Ovary (tissue), 9 donors: ENCODE measurements around the gene NFYC. TPM values are rescaled to one million over a fixed set of nuclear protein-coding genes. Genes with fewer than 3 reads are reported as not detected.

ENCODE experiments used
- DNase-seq, 5 donors: peaks; one replicate each; pipeline ENCODE4 v3.0.0-alpha.2; 2019 to 2020
- H3K27ac ChIP-seq, 2 donors: fragments of 200-600 bp; one replicate each; pipeline versions ENCODE4 v1.5.1 to v1.8.0; 2019 to 2022
- H3K27me3 ChIP-seq: fragments of 200-600 bp; one replicate; pipeline ENCODE4 v1.8.0; 2022
- H3K36me3 ChIP-seq: fragments of 200-600 bp; sonication (generic); one replicate; pipeline ENCODE4 v1.5.1; 2019
- H3K4me1 ChIP-seq: one replicate; pipeline ENCODE4 v1.8.1; 2013; ENCODE audit warnings: mild to moderate bottlenecking, moderate library complexity; ENCODE audit not compliant: insufficient read depth
- H3K4me3 ChIP-seq: fragments of 200-600 bp; sonication (generic); one replicate; pipeline ENCODE4 v1.5.1; 2017
- H3K9me3 ChIP-seq, 2 donors: fragments of 200-600 bp in 1 of 2; sonication (generic) in 1 of 2; one replicate each; pipeline versions ENCODE4 v1.5.1 to v1.8.1; 2013 to 2019; ENCODE audit warnings: mild to moderate bottlenecking in 1 of 2, moderate library complexity in 1 of 2
- EP300 ChIP-seq: sonication (generic); formaldehyde crosslinking; IDR thresholded peaks from one replicate; pipeline ENCODE4 v1.6.1; 2017; ENCODE audit warnings: antibody characterized with exemption
- POLR2A ChIP-seq: fragments of 450-650 bp; IDR thresholded peaks from one replicate; pipeline ENCODE4 v1.6.1; 2017; ENCODE audit warnings: antibody characterized with exemption, mild to moderate bottlenecking, moderate library complexity
- WGBS, 3 donors: extraction: QIAGEN DNeasy Blood & Tissue Kit in 1 of 3; methylation state at CpG; one replicate each; pipeline versions ENCODE4 v1.1.5 to v1.1.7; 2013 to 2017; 5-methylcytosine and 5-hydroxymethylcytosine counted together
- intact Hi-C, 4 donors: fragments of 100-400 bp; cut with DNase I; formaldehyde crosslinking; loops; one replicate each; pipeline versions ENCODE4 v1.11.0 to v1.15.1; 2022 to 2023
- polyA plus RNA-seq, 2 donors: library from polyadenylated mRNA; stranded (reverse); fragments of 200-250 nt in 1 of 2; fragments of 350-450 nt in 1 of 2; fragmentation: Illumina TruSeq in 1 of 2; extraction: RNeasy Lipid Tissue Mini Kit (QIAGEN cat#74804) in 1 of 2; gene quantifications; one replicate each; pipeline ENCODE4 v1.2.3, GENCODE V29; 2013 to 2014
- total RNA-seq, 7 donors: library from RNA; depleted of rRNA in 2 of 7; stranded (reverse); fragments of >200 nt in 2 of 7; fragmentation: NEBNext Ultra II Directional in 3 of 7; extraction: Animal tissue kit (Norgen Biotek cat#: 25700) in 3 of 7; gene quantifications; one replicate each; pipeline versions ENCODE4 v1.1.0 to v1.2.4, GENCODE V29; 2016 to 2023
- TF ChIP-seq, protein P1 (sequence below), 3 donors: fragments of 450-650 bp in 2 of 3; fragments of 200-600 bp in 1 of 3; IDR thresholded peaks; one replicate each; pipeline versions ENCODE4 v1.5.1 to v1.8.0; 2016 to 2022; ENCODE audit warnings: antibody characterized with exemption in 3 of 3, mild to moderate bottlenecking in 1 of 3
- donor health status: DM: no; HTN: no; CAD: no; lungs with moderate emphysema.
- donor health status: DM: no; HTN: no; CAD: no.
- donor health status: Bipolar disorder and iron deficiency.
- donor health status: DM: yes; HTN: yes; CAD: no.
- donor health status: DM: no; HTN: no; CAD: no.
- donor health status: DM: yes; HTN: yes; CAD: no.

The NFYC gene
- total and polyA plus RNA-seq, 9 donors: 28.8 to 90.9 (median 45.1) TPM

DNA sequence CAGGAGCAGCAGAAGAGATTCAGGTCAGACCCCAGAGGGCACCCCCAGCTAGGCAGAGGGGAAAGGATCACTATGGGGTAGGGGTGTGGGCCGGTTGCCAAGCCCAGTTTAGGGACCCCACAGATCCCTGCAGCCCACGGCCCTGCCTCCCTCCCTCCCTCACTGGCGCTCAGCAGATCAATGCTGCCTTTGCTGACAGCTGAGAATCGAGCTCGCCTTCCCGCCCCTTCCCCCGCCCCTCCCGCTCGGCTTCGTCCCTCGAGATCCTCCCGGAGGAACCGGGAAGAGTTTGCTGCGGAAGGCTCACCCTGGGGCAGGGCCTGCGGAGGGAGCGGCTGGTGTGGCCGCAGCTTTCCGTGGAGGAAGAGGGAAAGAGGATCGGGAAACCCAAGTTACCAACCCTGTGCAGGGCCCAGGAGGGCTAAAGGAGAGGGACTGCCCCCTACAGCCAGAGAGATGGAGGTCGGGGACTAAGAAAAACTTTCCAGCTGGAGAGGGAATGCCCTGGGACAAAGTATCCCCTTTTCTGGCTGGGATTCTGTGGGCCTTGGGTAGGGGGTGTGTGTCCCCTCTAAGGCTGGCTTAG, 91.0 kb downstream of the NFYC start:
- H3K27ac ChIP-seq: no peak overlapping the region
- H3K9me3 ChIP-seq: no peaks in the 10 kb centered on the region
- no peaks in the 10 kb centered on the region for H3K27me3 ChIP-seq
- intact Hi-C loops: loop anchor here in 1 of 4 donors (10.0 kb wide), 1 partner anchor 62 kb away; no protein-coding TSS in a partner anchor
- DNase-seq: peak in 1 of 5 donors; percentile 42
- no peaks in the 10 kb centered on the region for H3K36me3 ChIP-seq
- peaks cover 9% of the 10 kb centered on the region for H3K4me1 ChIP-seq
- 2 to 8% (median 8%) methylated on average over 18 to 20 of the region's 20 CpGs for WGBS, 3 donors
- TF ChIP-seq, protein P1, sequence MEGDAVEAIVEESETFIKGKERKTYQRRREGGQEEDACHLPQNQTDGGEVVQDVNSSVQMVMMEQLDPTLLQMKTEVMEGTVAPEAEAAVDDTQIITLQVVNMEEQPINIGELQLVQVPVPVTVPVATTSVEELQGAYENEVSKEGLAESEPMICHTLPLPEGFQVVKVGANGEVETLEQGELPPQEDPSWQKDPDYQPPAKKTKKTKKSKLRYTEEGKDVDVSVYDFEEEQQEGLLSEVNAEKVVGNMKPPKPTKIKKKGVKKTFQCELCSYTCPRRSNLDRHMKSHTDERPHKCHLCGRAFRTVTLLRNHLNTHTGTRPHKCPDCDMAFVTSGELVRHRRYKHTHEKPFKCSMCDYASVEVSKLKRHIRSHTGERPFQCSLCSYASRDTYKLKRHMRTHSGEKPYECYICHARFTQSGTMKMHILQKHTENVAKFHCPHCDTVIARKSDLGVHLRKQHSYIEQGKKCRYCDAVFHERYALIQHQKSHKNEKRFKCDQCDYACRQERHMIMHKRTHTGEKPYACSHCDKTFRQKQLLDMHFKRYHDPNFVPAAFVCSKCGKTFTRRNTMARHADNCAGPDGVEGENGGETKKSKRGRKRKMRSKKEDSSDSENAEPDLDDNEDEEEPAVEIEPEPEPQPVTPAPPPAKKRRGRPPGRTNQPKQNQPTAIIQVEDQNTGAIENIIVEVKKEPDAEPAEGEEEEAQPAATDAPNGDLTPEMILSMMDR (IDR thresholded peaks at IDR 0.05): no peak
- TF ChIP-seq EP300 (no peak), POLR2A (no peak)
- H3K4me3 ChIP-seq: no peak overlapping the region

DNA sequence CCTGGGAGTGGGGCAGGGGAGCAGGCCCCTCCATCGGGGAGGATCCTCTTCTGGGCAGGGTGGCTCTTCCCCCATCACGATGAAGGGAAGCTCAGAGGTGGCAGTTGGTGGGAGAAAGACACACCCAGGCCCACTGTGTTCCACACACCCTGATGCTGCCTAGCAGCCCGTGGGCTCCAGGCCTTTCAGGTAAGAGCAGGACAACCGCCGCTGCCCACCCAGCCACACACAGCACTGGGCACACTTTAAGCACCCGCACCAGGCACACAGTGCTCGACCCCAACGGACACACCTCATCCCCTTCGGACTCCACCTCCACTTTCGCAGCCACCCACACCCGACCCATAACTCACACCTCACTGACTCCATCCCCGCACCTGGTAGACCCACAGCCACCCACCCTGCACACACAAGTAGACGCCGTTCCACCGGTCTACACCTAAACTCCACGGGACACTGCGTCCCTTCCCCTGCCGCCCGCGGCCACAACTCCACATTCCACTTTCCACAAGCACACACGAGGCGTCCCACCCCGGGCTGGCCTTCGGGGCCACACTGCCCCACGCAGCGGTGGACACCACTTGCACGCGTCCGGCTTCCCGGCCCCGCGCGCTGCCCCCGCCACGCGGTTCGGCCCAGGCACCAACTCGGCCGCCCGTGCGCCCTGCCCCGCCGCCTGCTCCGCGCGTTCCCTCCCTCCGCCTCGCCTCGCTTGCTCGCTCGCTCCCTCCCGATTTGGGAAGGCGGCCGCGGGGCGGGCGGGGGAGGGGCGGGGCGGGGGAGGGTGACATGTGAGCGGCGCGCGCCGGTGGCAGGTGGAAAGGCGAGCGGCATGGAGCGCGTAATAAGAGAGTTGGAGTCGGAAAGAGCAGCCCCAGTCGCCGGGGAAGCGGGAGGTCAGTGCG, 91.7 kb downstream of the NFYC start, which contains the start of gene KCNQ4:
Gene KCNQ4, plus strand, starts transcription at position 787 of the 905 bp plus-strand sequence. CDS start 307 bp downstream, outside the sequence.
- TF ChIP-seq EP300 (no peak), POLR2A (no peak)
- TF ChIP-seq, protein P1 (IDR thresholded peaks at IDR 0.05): no peak
- DNase-seq: peak; percentile 61 to 73 (median 70)
- H3K4me1 ChIP-seq: peaks cover 9% of the 10 kb centered on the region
- H3K9me3 ChIP-seq: no peaks in the 10 kb centered on the region
- H3K4me3 ChIP-seq: peak within 1 kb of the TSS; percentile 50
- H3K27me3 ChIP-seq: no peaks in the 10 kb centered on the region
- intact Hi-C loops: loop anchor here in 1 of 4 donors (10.0 kb wide), 1 partner anchor 62 kb away; no protein-coding TSS in a partner anchor
- no peak within 1 kb of the TSS for H3K27ac ChIP-seq
- WGBS, 3 donors: 4 to 9% (median 8%) methylated on average over 43 to 73 of the region's 73 CpGs
- H3K36me3 ChIP-seq: no peaks in the 10 kb centered on the region

DNA sequence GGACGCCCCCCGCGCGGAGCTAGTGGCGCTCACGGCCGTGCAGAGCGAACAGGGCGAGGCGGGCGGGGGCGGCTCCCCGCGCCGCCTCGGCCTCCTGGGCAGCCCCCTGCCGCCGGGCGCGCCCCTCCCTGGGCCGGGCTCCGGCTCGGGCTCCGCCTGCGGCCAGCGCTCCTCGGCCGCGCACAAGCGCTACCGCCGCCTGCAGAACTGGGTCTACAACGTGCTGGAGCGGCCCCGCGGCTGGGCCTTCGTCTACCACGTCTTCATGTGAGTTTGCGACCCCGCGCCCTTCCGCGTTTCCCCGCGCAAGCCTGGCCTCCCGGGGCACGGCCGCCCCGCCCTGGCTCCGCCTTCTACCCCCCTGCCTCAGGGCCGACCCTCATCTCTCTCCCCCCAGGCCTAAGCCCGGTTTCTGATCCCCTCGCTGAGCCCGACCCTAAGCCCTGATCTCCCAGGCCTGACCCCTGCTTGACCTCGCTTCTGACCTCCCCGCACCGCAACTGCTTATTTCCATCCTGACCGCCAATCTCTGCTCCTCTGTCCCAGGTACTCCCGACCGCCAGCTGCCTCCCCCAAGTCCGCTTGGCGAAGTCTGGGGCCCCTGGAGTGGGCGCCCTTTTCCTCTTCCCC, 92.8 kb downstream of the NFYC start:
- intact Hi-C loops: loop anchor here in 1 of 4 donors (10.0 kb wide), 1 partner anchor 61 kb away; no protein-coding TSS in a partner anchor
- Histone ChIP-seq H3K9me3 (no peaks in the 10 kb centered on the region), H3K4me3 (peak overlapping the region; percentile 50), H3K4me1 (peaks cover 9% of the 10 kb centered on the region), H3K27ac (no peak overlapping the region), H3K27me3 (no peaks in the 10 kb centered on the region), H3K36me3 (no peaks in the 10 kb centered on the region)
- DNase-seq: peak in 2 of 5 donors; percentile 46 to 58
- 19 to 43% (median 35%) methylated on average over 30 to 63 of the region's 63 CpGs for WGBS, 3 donors
- TF ChIP-seq, protein P1 (IDR thresholded peaks at IDR 0.05): no peak
- TF ChIP-seq POLR2A (no peak), EP300 (no peak)

DNA sequence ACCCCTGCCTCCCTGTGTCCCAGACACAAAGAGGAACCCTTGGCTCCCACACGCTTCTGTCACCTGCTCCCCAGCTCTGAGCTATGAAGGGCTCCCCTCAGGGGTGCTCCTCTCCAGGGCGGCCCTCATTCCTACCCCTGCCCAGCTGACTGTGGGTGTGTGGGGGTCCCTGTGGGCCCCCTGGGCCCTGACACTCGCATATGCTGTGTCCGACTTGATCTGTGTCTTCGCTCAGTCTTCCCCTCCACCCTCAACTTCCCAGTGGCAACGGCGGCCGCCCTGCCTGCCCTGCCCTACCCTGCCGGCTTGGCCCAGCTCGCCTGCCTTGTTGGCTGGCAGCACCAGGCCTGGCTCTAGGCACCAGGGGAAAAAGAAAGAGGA, 93.3 kb downstream of the NFYC start:
- no peaks in the 10 kb centered on the region for H3K36me3 ChIP-seq
- no peaks in the 10 kb centered on the region for H3K27me3 ChIP-seq
- H3K9me3 ChIP-seq: no peaks in the 10 kb centered on the region
- TF ChIP-seq EP300 (no peak), POLR2A (no peak)
- TF ChIP-seq, protein P1 (IDR thresholded peaks at IDR 0.05): no peak
- H3K4me1 ChIP-seq: peaks cover 9% of the 10 kb centered on the region
- 85 to 92% (median 92%) methylated on average over 10 of the region's 10 CpGs for WGBS, 3 donors
- intact Hi-C loops: loop anchor here in 1 of 4 donors (10.0 kb wide), 1 partner anchor 60 kb away; no protein-coding TSS in a partner anchor
- peak overlapping the region; percentile 50 for H3K4me3 ChIP-seq
- H3K27ac ChIP-seq: no peak overlapping the region
- DNase-seq: no peak
